NB4 (cell line): ENCODE measurements around the gene FHIT.
A peak's percentile ranks its signal among the peaks of the same experiment; 100 is the strongest.

ENCODE experiments used
- DNase-seq: peaks from one replicate; pipeline ENCODE4 v3.0.0; 2010; ENCODE audit warnings: low read depth
- H3K4me3 ChIP-seq: one replicate; pipeline ENCODE4 v1.5.1; 2011; ENCODE audit warnings: mild to moderate bottlenecking, low read depth, low read length, moderate library complexity
- CTCF ChIP-seq: IDR thresholded peaks from one replicate; pipeline ENCODE4 v1.5.1; 2012; ENCODE audit warnings: low read depth, low read length
- MAX ChIP-seq: IDR thresholded peaks from 2 replicates; pipeline ENCODE4 v1.6.1; 2011; ENCODE audit warnings: low read depth, low read length
- MYC ChIP-seq: IDR thresholded peaks from 2 replicates; pipeline ENCODE4 v1.6.1; 2011; ENCODE audit warnings: low read depth, low read length
- POLR2A ChIP-seq: IDR thresholded peaks from 2 replicates; pipeline ENCODE4 v1.6.1; 2011; ENCODE audit warnings: mild to moderate bottlenecking; ENCODE audit not compliant: insufficient read length; ENCODE audit errors: extremely low read depth

The FHIT gene

GRCh38 chr3:60090548-60090947 is 1160.7 kb downstream of the FHIT start:
- no peak overlapping the region for H3K4me3 ChIP-seq
- DNase-seq: no peak
- no peak for TF ChIP-seq POLR2A
- no peak for TF ChIP-seq MYC

- TF ChIP-seq POLR2A (no peak), MYC (no peak), MAX (no peak), CTCF (no peak)
- no peak overlapping the region for H3K4me3 ChIP-seq
- DNase-seq: peak; percentile 55
These were observed 1164.4 kb downstream of the FHIT start for GRCh38 chr3:60086811-60087210.

- DNase-seq: no peak
- H3K4me3 ChIP-seq: no peak overlapping the region
- TF ChIP-seq MYC: no peak
- no peak for TF ChIP-seq MAX
- no peak for TF ChIP-seq CTCF
- no peak for TF ChIP-seq POLR2A
These were observed 1165.6 kb downstream of the FHIT start for GRCh38 chr3:60085649-60086048.

GRCh38 chr3:60081381-60082095 is 1169.7 kb downstream of the FHIT start:
- H3K4me3 ChIP-seq: no peak overlapping the region

GRCh38 chr3:60080648-60081047 is 1170.6 kb downstream of the FHIT start:
- TF ChIP-seq MAX (no peak), CTCF (no peak), MYC (no peak), POLR2A (no peak)
- DNase-seq: no peak

More at GRCh38 chr3:60081381-60082095, 1169.7 kb downstream of the FHIT start:
- TF ChIP-seq POLR2A (no peak), MAX (no peak), MYC (no peak), CTCF (no peak)
- DNase-seq: peak; percentile 11

GRCh38 chr3:60079076-60079475 is 1172.2 kb downstream of the FHIT start:
- no peak overlapping the region for H3K4me3 ChIP-seq
- no peak for DNase-seq
- TF ChIP-seq POLR2A: no peak
- TF ChIP-seq MYC: no peak
- TF ChIP-seq CTCF: no peak
- TF ChIP-seq MAX: no peak

More at GRCh38 chr3:60080648-60081047, 1170.6 kb downstream of the FHIT start:
- H3K4me3 ChIP-seq: no peak overlapping the region
